ENCODE results near the gene C10orf105. TPM values are rescaled to one million over a fixed set of nuclear protein-coding genes. Genes with fewer than 3 reads are reported as not detected.

The C10orf105 gene
- total and polyA plus RNA-seq, 2 donors (not counting 1 experiment from before 2014, with no cell fraction given) = under 0.01 to 0.14 TPM

DNA sequence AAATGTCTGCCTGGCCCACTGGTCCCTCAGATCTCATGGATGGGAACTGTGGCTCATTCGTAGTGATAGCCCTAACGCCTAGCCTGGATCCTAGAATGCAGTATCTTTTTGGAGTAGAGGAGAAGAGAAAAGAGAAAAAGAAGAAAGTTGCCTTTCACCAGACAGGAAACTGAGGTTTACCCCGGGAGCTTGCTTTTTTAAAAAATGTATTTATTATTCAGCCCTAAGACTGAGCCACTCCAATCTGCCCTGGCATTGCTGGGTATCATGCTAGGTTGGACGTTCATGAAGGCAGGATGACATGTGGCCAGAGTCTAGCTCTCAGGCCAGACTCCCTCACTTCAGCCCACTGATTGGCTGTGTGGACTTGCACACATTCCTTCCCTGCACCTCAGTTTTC is 21.5 kb upstream of the C10orf105 start:
- no peaks in the 10 kb centered on the region for H3K27me3 ChIP-seq (ENCODE audit: control insufficient read depth, insufficient read depth, low read length)

DNA sequence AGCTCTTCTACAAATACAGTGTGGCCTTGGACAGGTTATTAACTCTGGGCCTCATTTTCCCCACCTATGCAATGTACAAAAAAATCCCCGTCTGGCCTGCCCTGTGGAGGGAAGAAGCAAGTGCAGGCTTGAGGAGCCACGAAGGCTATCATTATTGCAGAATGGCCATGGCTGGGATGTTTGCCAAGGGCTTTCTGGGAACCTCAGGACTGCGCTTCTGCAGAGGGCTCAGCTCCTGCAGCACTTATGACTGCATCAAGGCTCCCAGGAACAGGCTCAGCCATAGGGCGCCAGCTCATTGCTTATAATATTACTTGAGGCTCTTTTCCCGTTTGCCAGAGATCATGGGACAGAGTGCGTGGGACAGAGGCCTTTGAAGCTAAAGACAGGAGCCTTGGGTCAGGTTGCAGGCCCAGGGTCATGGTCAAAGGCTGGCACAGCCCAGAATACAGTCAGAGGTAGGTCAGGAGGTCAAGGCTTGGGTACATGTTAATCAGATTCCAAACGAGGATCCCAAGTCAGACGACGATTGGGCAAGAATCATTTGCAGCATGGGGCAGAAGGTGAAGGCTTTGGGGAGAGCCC is 20.6 kb upstream of the C10orf105 start:
- no peak for TF ChIP-seq EZH2 (IDR thresholded peaks at IDR 0.05; ENCODE audit: low read length, missing control alignments)
- TF ChIP-seq, protein P1, sequence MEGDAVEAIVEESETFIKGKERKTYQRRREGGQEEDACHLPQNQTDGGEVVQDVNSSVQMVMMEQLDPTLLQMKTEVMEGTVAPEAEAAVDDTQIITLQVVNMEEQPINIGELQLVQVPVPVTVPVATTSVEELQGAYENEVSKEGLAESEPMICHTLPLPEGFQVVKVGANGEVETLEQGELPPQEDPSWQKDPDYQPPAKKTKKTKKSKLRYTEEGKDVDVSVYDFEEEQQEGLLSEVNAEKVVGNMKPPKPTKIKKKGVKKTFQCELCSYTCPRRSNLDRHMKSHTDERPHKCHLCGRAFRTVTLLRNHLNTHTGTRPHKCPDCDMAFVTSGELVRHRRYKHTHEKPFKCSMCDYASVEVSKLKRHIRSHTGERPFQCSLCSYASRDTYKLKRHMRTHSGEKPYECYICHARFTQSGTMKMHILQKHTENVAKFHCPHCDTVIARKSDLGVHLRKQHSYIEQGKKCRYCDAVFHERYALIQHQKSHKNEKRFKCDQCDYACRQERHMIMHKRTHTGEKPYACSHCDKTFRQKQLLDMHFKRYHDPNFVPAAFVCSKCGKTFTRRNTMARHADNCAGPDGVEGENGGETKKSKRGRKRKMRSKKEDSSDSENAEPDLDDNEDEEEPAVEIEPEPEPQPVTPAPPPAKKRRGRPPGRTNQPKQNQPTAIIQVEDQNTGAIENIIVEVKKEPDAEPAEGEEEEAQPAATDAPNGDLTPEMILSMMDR (conservative IDR thresholded peaks at IDR 0.05 in 1 of 2, IDR thresholded peaks at IDR 0.05 in 1 of 2; ENCODE audit: low read depth in 1 of 2, low read length in 2 of 2) = no peak
- Histone ChIP-seq H3K4me2 (ENCODE audit: extremely low read depth, insufficient read depth, low read length) (no peak overlapping the region), H3K27ac (ENCODE audit: insufficient read depth, low read length) (no peak overlapping the region), H3K4me3 (replicated peaks in 1 of 4; ENCODE audit: control extremely low read depth in 1 of 4, insufficient read depth in 1 of 4, low read depth in 3 of 4, low read length in 4 of 4) (no peak overlapping the region), H3K4me1 (ENCODE audit: control insufficient read depth, extremely low read depth, insufficient read depth, low read length) (peaks cover 2% of the 10 kb centered on the region), H3K27me3 (ENCODE audit: control insufficient read depth, insufficient read depth, low read length) (no peaks in the 10 kb centered on the region), H3K9ac (ENCODE audit: insufficient read depth, low read length) (no peak overlapping the region), H4K20me1 (ENCODE audit: control insufficient read depth, extremely low read depth, insufficient read depth, low read length) (no peaks in the 10 kb centered on the region), H2AFZ (ENCODE audit: low read length) (no peak overlapping the region), H3K36me3 (ENCODE audit: control insufficient read depth, insufficient read depth, low read length) (no peaks in the 10 kb centered on the region), H3K79me2 (ENCODE audit: control insufficient read depth, insufficient read depth, low read length) (no peaks in the 10 kb centered on the region), H3K9me3 (ENCODE audit: control insufficient read depth, insufficient read depth, low read depth, low read length) (no peaks in the 10 kb centered on the region)
- peak; percentile 41 to 46 for DNase-seq (ENCODE audit: low read depth in 2 of 2)

More for the DNA sequence above, 21.5 kb upstream of the C10orf105 start:
- H3K79me2 ChIP-seq (ENCODE audit: control insufficient read depth, insufficient read depth, low read length) = no peaks in the 10 kb centered on the region
- H2AFZ ChIP-seq (ENCODE audit: low read length) = no peak overlapping the region
- no peaks in the 10 kb centered on the region for H3K9me3 ChIP-seq (ENCODE audit: control insufficient read depth, insufficient read depth, low read depth, low read length)
- H3K4me1 ChIP-seq (ENCODE audit: control insufficient read depth, extremely low read depth, insufficient read depth, low read length) = peaks cover 2% of the 10 kb centered on the region
- TF ChIP-seq EZH2 (IDR thresholded peaks at IDR 0.05; ENCODE audit: low read length, missing control alignments) = no peak
- TF ChIP-seq, protein P1 (conservative IDR thresholded peaks at IDR 0.05 in 1 of 2, IDR thresholded peaks at IDR 0.05 in 1 of 2; ENCODE audit: low read depth in 1 of 2, low read length in 2 of 2) = no peak
- no peaks in the 10 kb centered on the region for H4K20me1 ChIP-seq (ENCODE audit: control insufficient read depth, extremely low read depth, insufficient read depth, low read length)
- no peak overlapping the region for H3K4me2 ChIP-seq (ENCODE audit: extremely low read depth, insufficient read depth, low read length)
- H3K9ac ChIP-seq (ENCODE audit: insufficient read depth, low read length) = no peak overlapping the region
- DNase-seq (ENCODE audit: low read depth in 2 of 2) = no peak
- no peak overlapping the region for H3K4me3 ChIP-seq (replicated peaks in 1 of 4; ENCODE audit: control extremely low read depth in 1 of 4, insufficient read depth in 1 of 4, low read depth in 3 of 4, low read length in 4 of 4)
- H3K27ac ChIP-seq (ENCODE audit: insufficient read depth, low read length) = no peak overlapping the region
- no peaks in the 10 kb centered on the region for H3K36me3 ChIP-seq (ENCODE audit: control insufficient read depth, insufficient read depth, low read length)

DNA sequence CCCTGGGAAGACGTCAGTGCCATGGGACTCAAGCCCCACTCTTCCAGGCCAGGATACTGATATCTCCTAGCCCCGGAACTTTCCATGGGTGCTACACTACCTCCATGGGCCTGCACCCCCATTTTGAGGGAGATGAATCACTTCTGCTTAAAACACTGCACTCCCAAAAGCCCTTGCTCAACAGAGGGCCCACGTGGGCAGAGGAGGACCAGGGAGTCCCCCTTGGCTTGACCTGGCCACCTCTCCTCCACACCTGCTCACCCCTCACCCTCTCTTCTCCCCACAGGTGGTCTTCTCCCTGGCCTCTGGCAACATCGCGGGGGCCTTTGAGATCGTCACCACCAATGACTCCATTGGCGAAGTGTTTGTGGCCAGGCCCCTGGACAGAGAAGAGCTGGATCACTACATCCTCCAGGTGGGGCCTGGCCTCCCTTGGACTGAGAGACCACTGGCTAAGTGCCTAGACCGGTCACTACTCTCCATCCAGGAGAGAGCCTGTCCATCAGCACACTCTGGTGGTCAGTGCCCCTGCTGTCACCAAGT is 19.9 kb upstream of the C10orf105 start:
- no peak overlapping the region for H3K4me2 ChIP-seq (ENCODE audit: extremely low read depth, insufficient read depth, low read length)
- H4K20me1 ChIP-seq (ENCODE audit: control insufficient read depth, extremely low read depth, insufficient read depth, low read length) = no peaks in the 10 kb centered on the region
- H3K36me3 ChIP-seq (ENCODE audit: control insufficient read depth, insufficient read depth, low read length) = no peaks in the 10 kb centered on the region
- H2AFZ ChIP-seq (ENCODE audit: low read length) = no peak overlapping the region
- no peaks in the 10 kb centered on the region for H3K9me3 ChIP-seq (ENCODE audit: control insufficient read depth, insufficient read depth, low read depth, low read length)
- no peaks in the 10 kb centered on the region for H3K27me3 ChIP-seq (ENCODE audit: control insufficient read depth, insufficient read depth, low read length)
- H3K27ac ChIP-seq (ENCODE audit: insufficient read depth, low read length) = no peak overlapping the region
- TF ChIP-seq, protein P1 (conservative IDR thresholded peaks at IDR 0.05 in 1 of 2, IDR thresholded peaks at IDR 0.05 in 1 of 2; ENCODE audit: low read depth in 1 of 2, low read length in 2 of 2) = no peak
- TF ChIP-seq EZH2 (IDR thresholded peaks at IDR 0.05; ENCODE audit: low read length, missing control alignments) = no peak
- no peaks in the 10 kb centered on the region for H3K79me2 ChIP-seq (ENCODE audit: control insufficient read depth, insufficient read depth, low read length)
- H3K4me1 ChIP-seq (ENCODE audit: control insufficient read depth, extremely low read depth, insufficient read depth, low read length) = peaks cover 2% of the 10 kb centered on the region
- no peak overlapping the region for H3K4me3 ChIP-seq (replicated peaks in 1 of 4; ENCODE audit: control extremely low read depth in 1 of 4, insufficient read depth in 1 of 4, low read depth in 3 of 4, low read length in 4 of 4)
- H3K9ac ChIP-seq (ENCODE audit: insufficient read depth, low read length) = no peak overlapping the region
- DNase-seq (ENCODE audit: low read depth in 2 of 2) = no peak

All from fibroblast of lung (primary cell).